H9 (cell line): Measurements from ENCODE around the gene MAGI1. TPM values are rescaled to one million over a fixed set of nuclear protein-coding genes. Genes with fewer than 3 reads are reported as not detected.

ENCODE experiments used
- DNase-seq: peaks from one replicate; pipeline ENCODE4 v3.0.0-alpha.2; 2017
- H2AFZ ChIP-seq: one replicate; pipeline ENCODE4 v1.6.1; 2013; ENCODE audit warnings: mild to moderate bottlenecking, low read length, control low read depth, moderate library complexity
- H2AK5ac ChIP-seq: 2 replicates; pipeline ENCODE4 v1.6.1; 2013; ENCODE audit warnings: low read length, control low read depth, mixed read lengths; ENCODE audit not compliant: insufficient read length
- H2BK120ac ChIP-seq: one replicate; pipeline ENCODE4 v1.6.1; 2013; ENCODE audit warnings: low read depth, mild to moderate bottlenecking, low read length, control low read depth, inconsistent platforms; ENCODE audit not compliant: poor library complexity, severe bottlenecking
- H2BK12ac ChIP-seq: 2 replicates; pipeline ENCODE4 v1.6.1; 2013; ENCODE audit warnings: low read length, control low read depth, mixed read lengths, low read depth; ENCODE audit not compliant: insufficient read length
- H2BK15ac ChIP-seq: 2 replicates; pipeline ENCODE4 v1.6.1; 2013; ENCODE audit warnings: low read depth, low read length, control low read depth
- H2BK20ac ChIP-seq: one replicate; pipeline ENCODE4 v1.6.1; 2013; ENCODE audit warnings: low read depth, mild to moderate bottlenecking, low read length, control low read depth, inconsistent platforms; ENCODE audit not compliant: poor library complexity, severe bottlenecking
- H2BK5ac ChIP-seq: 2 replicates; pipeline ENCODE4 v1.6.1; 2013; ENCODE audit warnings: low read length, control low read depth, mixed read lengths; ENCODE audit not compliant: insufficient read length
- H3K14ac ChIP-seq: 2 replicates; pipeline ENCODE4 v1.6.1; 2013; ENCODE audit warnings: low read length, control low read depth; ENCODE audit not compliant: insufficient read depth
- H3K18ac ChIP-seq: 2 replicates; pipeline ENCODE4 v1.6.1; 2013; ENCODE audit warnings: low read depth, mild to moderate bottlenecking, mixed read lengths, low read length, control low read depth; ENCODE audit not compliant: insufficient read length
- H3K23ac ChIP-seq: 2 replicates; pipeline ENCODE4 v1.6.1; 2013; ENCODE audit warnings: low read length, control low read depth, mixed read lengths, low read depth; ENCODE audit not compliant: insufficient read length
- H3K23me2 ChIP-seq: 2 replicates; pipeline ENCODE4 v1.6.1; 2013; ENCODE audit warnings: low read depth, mild to moderate bottlenecking, mixed read lengths, low read length, control low read depth; ENCODE audit not compliant: insufficient read length, poor library complexity, severe bottlenecking
- H3K27ac ChIP-seq: 2 replicates; pipeline ENCODE4 v1.5.1; 2013; ENCODE audit warnings: low read length, control low read depth, mixed read lengths, low read depth; ENCODE audit not compliant: insufficient read length
- H3K27me3 ChIP-seq: 2 replicates; pipeline ENCODE4 v1.6.1; 2013; ENCODE audit warnings: low read length, control low read depth, inconsistent platforms; ENCODE audit not compliant: insufficient read depth
- H3K4ac ChIP-seq: 2 replicates; pipeline ENCODE4 v1.6.1; 2013; ENCODE audit warnings: low read depth, mild to moderate bottlenecking, control low read depth, inconsistent platforms, low read length, moderate library complexity
- H3K4me1 ChIP-seq: 2 replicates; pipeline ENCODE4 v1.6.1; 2013; ENCODE audit warnings: low read length, control low read depth, inconsistent platforms; ENCODE audit not compliant: insufficient read depth
- H3K4me2 ChIP-seq: 2 replicates; pipeline ENCODE4 v1.6.1; 2013; ENCODE audit warnings: low read length, control low read depth, mixed read lengths; ENCODE audit not compliant: insufficient read length, insufficient read depth
- H3K56ac ChIP-seq: 2 replicates; pipeline ENCODE4 v1.6.1; 2013; ENCODE audit warnings: low read depth, mild to moderate bottlenecking, mixed read lengths, low read length, control low read depth; ENCODE audit not compliant: insufficient read length
- H3K79me1 ChIP-seq: 2 replicates; pipeline ENCODE4 v1.6.1; 2013; ENCODE audit warnings: low read depth, mild to moderate bottlenecking, moderate library complexity, low read length, control low read depth, inconsistent platforms; ENCODE audit not compliant: insufficient read depth, poor library complexity, severe bottlenecking
- H3K79me2 ChIP-seq: 2 replicates; pipeline ENCODE4 v1.6.1; 2013; ENCODE audit warnings: low read length, control low read depth, inconsistent platforms; ENCODE audit not compliant: insufficient read depth
- H3K9ac ChIP-seq: 2 replicates; pipeline ENCODE4 v1.6.1; 2013; ENCODE audit warnings: low read length, control low read depth, mixed read lengths; ENCODE audit not compliant: insufficient read length; ENCODE audit errors: extremely low read depth
- H3K9me3 ChIP-seq: one replicate; pipeline ENCODE4 v1.6.1; 2013; ENCODE audit warnings: low read depth, low read length, inconsistent platforms; ENCODE audit not compliant: control insufficient read depth
- H3T11ph ChIP-seq: one replicate; pipeline ENCODE4 v1.6.1; 2013; ENCODE audit warnings: mild to moderate bottlenecking, low read length, control low read depth, inconsistent platforms
- H4K20me1 ChIP-seq: one replicate; pipeline ENCODE4 v1.6.1; 2013; ENCODE audit not compliant: control insufficient read depth, insufficient read length, insufficient read depth
- H4K5ac ChIP-seq: 2 replicates; pipeline ENCODE4 v1.6.1; 2013; ENCODE audit warnings: low read depth, mild to moderate bottlenecking, mixed read lengths, low read length, control low read depth; ENCODE audit not compliant: insufficient read length
- H4K8ac ChIP-seq: replicated peaks from 2 replicates; pipeline ENCODE4 v1.6.1; 2013; ENCODE audit warnings: low read length, control low read depth, mixed read lengths, low read depth; ENCODE audit not compliant: insufficient read length
- H4K91ac ChIP-seq: 2 replicates; pipeline ENCODE4 v1.6.1; 2013; ENCODE audit warnings: low read depth, mild to moderate bottlenecking, moderate library complexity, mixed read lengths, low read length, control low read depth; ENCODE audit not compliant: insufficient read length
- H3K27ac Mint-ChIP-seq, 3 experiments: 2 replicates in 2 of 3; 3 replicates in 1 of 3; pipeline ENCODE4 v1.8.0; 2020 to 2021; ENCODE audit warnings: mixed read lengths in 3 of 3, mild to moderate bottlenecking in 1 of 3, moderate library complexity in 1 of 3
- H3K27me3 Mint-ChIP-seq: 2 replicates; pipeline ENCODE4 v1.8.0; 2021; ENCODE audit warnings: low read depth, mild to moderate bottlenecking, moderate library complexity, mixed read lengths
- H3K36me3 Mint-ChIP-seq, 3 experiments: 2 replicates in 2 of 3; 3 replicates in 1 of 3; pipeline ENCODE4 v1.8.0; 2020 to 2021; ENCODE audit warnings: low read depth in 3 of 3, mixed read lengths in 3 of 3; ENCODE audit not compliant: insufficient read depth in 1 of 3
- H3K4me1 Mint-ChIP-seq, 2 experiments: 2 replicates each; pipeline ENCODE4 v1.8.0; 2020; ENCODE audit warnings: mixed read lengths in 2 of 2
- H3K4me3 Mint-ChIP-seq, 2 experiments: 2 replicates in 1 of 2; 3 replicates in 1 of 2; pipeline ENCODE4 v1.8.0; 2020 to 2021; ENCODE audit warnings: mild to moderate bottlenecking in 2 of 2, mixed read lengths in 2 of 2, moderate library complexity in 1 of 2
- H3K9me3 Mint-ChIP-seq, 2 experiments: 2 replicates in 1 of 2; 3 replicates in 1 of 2; pipeline ENCODE4 v1.8.0; 2020; ENCODE audit warnings: mild to moderate bottlenecking in 2 of 2, mixed read lengths in 2 of 2, moderate library complexity in 1 of 2
- CTCF ChIP-seq: fragments of 200-600 bp; sonication (generic); conservative IDR thresholded peaks from 3 replicates; pipeline ENCODE4 v1.8.0; 2021; ENCODE audit warnings: antibody characterized with exemption, mild to moderate bottlenecking
- WGBS: extraction: QIAGEN DNeasy Blood & Tissue Kit; methylation state at CpG from one replicate; pipeline ENCODE4 v1.1.7; 2013; ENCODE audit warnings: missing lambda C conversion rate, low lambda C conversion rate, mixed read lengths; ENCODE audit not compliant: insufficient read length; ENCODE audit errors: extremely low coverage; 5-methylcytosine and 5-hydroxymethylcytosine counted together
- total RNA-seq: library from RNA; stranded (reverse); gene quantifications from 2 replicates; pipeline ENCODE4 v1.2.1, GENCODE V29; 2021

The MAGI1 gene
- total RNA-seq, 1 experiment from 2014 or later, result 65.7 TPM

GRCh38 chr3:65560133-65560532 lies 478.6 kb downstream of the MAGI1 start:
- no peak overlapping the region for H3K27ac ChIP-seq
- H3K4me1 Mint-ChIP-seq, result peaks cover 33 to 42% of the 10 kb centered on the region in 2 experiments
- H3K14ac ChIP-seq, result no peak overlapping the region
- no peak overlapping the region for H2AK5ac ChIP-seq
- H3K4me2 ChIP-seq, result no peak overlapping the region
- no peaks in the 10 kb centered on the region for H3K27me3 ChIP-seq
- H3K79me2 ChIP-seq, result peaks cover 2% of the 10 kb centered on the region; the same call in 1 of the 2 replicates
- H3K27me3 Mint-ChIP-seq, result no peaks in the 10 kb centered on the region
- no peak for DNase-seq
- no peaks in the 10 kb centered on the region for H3K9me3 Mint-ChIP-seq
- no peak overlapping the region for H3K9ac ChIP-seq
- H2AFZ ChIP-seq, result no peak overlapping the region
- no peak overlapping the region for H3K23ac ChIP-seq
- H2BK5ac ChIP-seq, result no peak overlapping the region
- no peaks in the 10 kb centered on the region for H3K79me1 ChIP-seq
- no peak overlapping the region for H4K5ac ChIP-seq
- H3K23me2 ChIP-seq, result no peaks in the 10 kb centered on the region
- no peak overlapping the region for H3K18ac ChIP-seq
- no peak overlapping the region for H2BK20ac ChIP-seq
- no peak overlapping the region for H4K91ac ChIP-seq
- H2BK15ac ChIP-seq, result no peak overlapping the region
- H3K4ac ChIP-seq, result no peak overlapping the region
- no peak overlapping the region for H3K4me3 Mint-ChIP-seq
- WGBS, result no CpG with 5 or more reads among the region's 5 CpGs
- no peak overlapping the region for H3K56ac ChIP-seq
- peaks cover 3% of the 10 kb centered on the region; the same call in 1 of the 2 replicates for H3K4me1 ChIP-seq
- H4K8ac ChIP-seq, result no peak overlapping the region
- no peak overlapping the region for H2BK12ac ChIP-seq
- no peak overlapping the region for H3K27ac Mint-ChIP-seq
- TF ChIP-seq CTCF, result no peak
- H2BK120ac ChIP-seq, result no peak overlapping the region
- no peak overlapping the region for H3T11ph ChIP-seq
- H3K9me3 ChIP-seq, result no peaks in the 10 kb centered on the region
- H3K36me3 Mint-ChIP-seq, result no peaks in the 10 kb centered on the region
- H4K20me1 ChIP-seq, result no peaks in the 10 kb centered on the region
